ENCODE measurements around the gene ZNF516.

ZNF516 gene

GRCh38 chr18:76468345-76469304 lies 26.4 kb downstream of the ZNF516 start:
- DNase-seq (ENCODE audit: low read depth), result peak; percentile 71

- DNase-seq (ENCODE audit: low read depth), result peak; percentile 56
Observed at GRCh38 chr18:76467371-76468190, 27.5 kb downstream of the ZNF516 start.

- no peak for DNase-seq (ENCODE audit: low read depth)
Observed at GRCh38 chr18:76466410-76466991, 28.5 kb downstream of the ZNF516 start.

DNA sequence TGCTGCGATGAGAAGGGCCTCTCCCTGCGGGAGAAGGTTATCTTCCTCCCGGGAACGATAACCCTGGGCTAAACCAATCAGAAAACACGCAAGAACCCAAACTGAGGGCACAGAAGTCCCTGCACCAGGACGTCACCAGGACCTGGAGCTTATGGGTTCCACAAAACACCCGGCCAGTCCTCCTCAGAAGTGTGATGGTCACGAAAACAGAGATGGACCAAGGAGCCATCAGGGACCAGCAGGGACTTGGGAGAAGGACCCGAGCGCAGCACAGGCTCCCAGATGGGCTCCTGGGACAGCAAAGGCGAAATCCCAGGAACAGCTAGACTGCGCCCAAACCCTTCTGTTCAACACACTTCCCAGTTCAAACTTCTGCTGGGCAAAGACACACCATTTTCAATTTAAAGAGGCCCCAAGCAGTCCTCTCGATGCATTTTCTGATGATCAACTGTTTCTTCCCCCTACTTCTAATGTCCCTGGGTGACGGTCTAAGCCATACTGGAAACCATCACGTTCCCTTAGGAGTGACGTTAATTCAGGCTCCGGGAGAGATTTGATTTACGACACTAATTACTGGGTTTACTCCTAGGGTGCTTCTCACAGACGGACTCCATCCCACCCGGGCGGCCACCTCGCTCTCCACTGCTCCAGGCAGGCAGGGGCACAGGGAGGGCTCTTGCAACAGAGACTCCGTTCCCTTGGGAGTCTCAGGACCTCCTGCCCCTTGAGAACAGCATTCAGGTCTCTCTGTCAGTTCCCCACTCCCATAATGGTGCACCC lies 29.2 kb downstream of the ZNF516 start:
- no peak for DNase-seq (ENCODE audit: low read depth)

DNA sequence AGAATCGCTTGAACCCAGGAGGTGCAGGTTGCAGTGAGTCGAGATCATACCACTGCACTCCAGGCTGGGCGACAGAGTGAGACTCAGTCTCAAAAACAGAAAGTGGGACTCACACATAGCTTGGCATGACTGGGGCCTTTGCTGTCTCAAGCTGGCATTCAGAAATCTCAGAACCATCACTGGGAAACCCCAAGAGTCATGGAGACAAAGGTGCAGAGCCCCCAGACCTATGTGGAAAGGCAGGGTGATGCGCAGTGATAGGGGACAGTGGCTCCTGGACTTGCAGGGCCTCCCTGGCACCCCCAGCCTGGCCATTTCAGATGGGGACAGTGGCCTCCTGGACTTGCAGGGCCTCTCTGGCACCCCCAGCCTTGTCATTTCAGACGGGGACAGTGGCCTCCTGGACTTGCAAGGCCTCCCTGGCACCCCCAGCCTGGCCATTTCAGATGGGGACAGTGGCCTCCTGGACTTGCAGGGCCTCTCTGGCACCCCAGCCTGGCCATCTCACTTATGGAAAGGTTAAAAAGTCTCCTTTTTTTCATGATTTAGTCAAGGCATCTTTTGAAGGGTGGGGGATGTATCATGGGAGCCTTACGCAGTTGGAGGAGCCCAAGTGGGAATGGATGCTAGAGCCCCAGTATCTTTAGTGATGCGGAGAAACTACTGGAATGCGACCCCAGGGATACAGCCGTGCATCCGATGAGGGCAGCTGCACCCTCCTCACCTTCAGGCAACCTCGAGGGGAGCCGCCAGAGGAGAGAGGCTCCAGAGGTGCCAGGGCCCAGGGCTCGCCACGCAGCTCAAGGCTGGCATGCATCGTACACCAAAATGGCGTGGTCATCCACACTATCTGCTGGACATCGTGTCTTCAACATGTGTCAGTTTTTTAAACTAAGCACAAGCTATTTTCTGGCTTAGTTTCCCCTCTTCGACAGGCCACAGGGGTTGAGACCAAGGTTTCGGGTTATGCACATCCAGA lies 30.5 kb downstream of the ZNF516 start:
- DNase-seq (ENCODE audit: low read depth), result no peak

- no peak for DNase-seq (ENCODE audit: low read depth)
Observed at GRCh38 chr18:76463872-76464271, 31.2 kb downstream of the ZNF516 start.

DNA sequence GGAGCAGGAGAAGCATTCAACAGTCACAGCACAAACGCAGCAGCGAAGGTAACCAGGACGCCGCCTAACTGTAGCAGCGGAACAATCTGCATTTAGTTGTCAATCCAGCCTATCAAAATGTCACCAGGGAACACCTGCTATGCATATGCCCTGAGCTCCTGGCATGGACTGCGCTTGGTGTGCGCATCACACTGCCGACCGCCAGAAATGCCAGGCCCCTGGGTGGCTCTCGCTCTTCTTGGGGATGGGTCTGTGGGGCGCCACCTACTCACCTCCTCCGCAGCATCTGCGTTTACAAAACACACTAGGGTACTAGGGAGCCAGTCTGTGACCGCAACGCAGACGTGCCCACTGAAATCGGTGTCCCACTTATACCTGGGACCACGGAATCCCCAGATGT lies 31.7 kb downstream of the ZNF516 start:
- DNase-seq (ENCODE audit: low read depth), result no peak

DNA sequence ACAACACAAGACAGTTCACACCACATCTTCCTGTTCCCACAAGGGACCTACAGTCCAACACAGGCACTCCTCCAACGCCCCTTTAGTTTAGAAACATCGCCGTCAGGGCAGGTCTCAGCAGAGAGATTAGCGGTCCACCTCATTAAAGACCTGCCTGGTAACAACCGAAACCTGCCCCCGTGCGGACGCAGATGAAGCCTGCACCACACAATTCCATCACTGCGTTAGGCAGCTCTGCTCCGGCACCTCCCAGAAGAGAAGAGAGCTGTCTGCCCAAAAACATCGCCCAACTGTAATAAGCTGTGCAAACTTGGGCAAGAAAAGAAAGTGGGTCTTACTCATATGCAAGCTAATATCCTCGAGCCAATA lies 32.7 kb downstream of the ZNF516 start:
- DNase-seq (ENCODE audit: low read depth), result no peak

DNA sequence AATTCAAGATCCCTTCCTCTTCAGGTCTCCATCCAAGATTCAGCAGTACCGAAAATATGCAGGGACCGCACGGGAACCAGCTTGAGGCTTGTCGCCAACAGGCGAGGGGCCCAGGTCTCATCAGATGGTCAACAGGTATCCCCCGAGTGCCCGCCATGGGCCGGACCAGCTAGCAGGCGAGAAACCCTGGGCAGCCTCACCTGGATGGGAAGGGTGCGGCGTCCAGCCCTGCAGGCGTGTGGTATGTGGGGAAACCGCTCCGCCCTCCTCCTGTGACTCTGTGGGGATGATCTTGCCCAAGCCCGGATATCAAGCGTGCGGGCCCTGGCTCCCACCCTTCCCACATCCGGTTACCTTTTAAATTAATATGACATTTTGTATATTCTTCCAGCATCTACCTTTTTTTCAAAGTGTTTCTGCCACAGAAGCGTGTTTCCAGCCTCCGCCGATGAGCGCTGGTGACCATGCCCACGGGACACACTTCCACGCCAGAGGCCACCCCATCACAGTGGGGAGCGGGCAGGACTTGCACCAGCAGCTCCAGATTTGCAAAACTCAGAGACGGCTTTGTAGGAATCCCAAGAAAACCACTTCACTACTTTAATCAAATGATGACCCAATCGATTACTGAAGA lies 33.2 kb downstream of the ZNF516 start:
- DNase-seq (ENCODE audit: low read depth), result no peak

DNA sequence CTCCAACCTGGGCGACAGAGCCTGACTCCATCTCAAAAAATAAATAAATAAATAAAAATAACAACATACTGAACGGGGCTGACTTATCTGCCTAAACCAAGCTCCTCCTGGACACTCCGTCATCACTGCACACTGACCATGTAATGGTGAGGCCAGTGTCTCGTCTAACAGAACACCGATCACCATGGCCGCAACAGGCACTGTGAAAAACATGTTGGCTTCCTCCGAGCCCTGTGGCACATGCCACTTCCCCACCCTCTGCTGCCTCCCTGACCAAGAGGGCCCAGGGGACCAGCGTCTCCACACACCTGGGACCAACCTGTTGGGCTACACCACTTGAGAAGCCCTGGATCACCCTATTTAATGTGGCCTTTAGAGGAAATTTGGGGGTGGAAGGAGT lies 33.9 kb downstream of the ZNF516 start:
- DNase-seq (ENCODE audit: low read depth), result no peak

DNA sequence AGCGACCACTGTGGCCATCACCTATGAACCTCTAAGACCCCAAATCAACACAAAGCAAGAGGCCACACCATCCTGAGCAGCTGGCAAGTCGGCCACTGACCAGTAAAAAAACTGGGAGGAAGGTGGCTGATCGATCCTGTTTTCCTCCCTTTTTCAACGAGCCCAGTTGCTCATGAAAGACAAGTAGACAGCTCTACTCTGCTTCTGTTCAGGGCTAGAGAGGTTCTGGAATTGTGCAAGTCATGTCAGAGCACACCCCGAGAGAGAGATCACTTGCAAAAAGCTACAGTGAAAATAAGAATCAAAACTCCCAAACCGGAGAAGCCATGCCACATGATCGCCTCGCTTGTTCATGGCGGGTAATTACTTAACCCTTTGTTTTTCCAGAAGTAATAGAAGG lies 34.6 kb downstream of the ZNF516 start:
- peak; percentile 28 for DNase-seq (ENCODE audit: low read depth)

- DNase-seq (ENCODE audit: low read depth), result peak; percentile 100
Observed at GRCh38 chr18:76459687-76460350, 35.2 kb downstream of the ZNF516 start.

- no peak for DNase-seq (ENCODE audit: low read depth)
Observed at GRCh38 chr18:76459312-76459686, 35.7 kb downstream of the ZNF516 start.

DNA sequence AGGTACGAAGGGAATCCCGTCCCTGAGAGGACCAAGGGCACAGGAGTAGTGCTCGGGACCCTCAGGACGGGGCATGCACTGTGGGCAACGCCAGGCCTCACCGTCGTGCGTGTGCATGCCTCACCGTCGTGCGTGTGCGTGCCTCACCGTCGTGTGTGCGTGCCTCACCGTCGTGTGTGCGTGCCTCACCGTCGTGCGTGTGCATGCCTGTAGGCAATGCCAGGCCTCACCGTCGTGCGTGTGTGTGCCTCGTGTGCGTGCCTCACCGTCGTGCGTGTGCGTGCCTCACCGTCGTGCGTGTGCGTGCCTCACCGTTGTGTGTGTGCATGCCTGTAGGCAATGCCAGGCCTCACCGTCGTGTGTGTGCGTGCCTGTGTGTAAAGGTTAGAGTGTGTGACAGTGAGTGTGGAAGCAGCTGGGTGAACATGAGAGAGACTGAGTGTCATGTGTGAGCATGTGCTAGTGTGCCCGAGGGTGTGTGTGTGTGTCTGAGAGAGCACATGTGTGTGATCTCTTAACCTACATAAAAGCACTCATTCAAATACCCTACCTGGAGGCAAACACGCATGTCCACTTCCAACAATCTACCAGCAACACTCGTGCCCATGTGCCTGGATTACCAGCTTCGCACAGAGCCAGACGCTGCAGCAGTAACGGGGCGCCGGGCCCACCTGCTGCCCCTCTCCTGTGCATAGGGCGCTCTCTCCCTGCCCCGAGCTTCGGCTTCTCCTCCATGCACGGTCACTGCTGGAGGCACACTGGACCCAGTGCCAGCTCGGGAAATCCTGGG lies 36.3 kb downstream of the ZNF516 start:
- no peak for DNase-seq (ENCODE audit: low read depth)

- DNase-seq (ENCODE audit: low read depth), result no peak
Observed at GRCh38 chr18:76457957-76458356, 37.1 kb downstream of the ZNF516 start.

- peak; percentile 60 for DNase-seq (ENCODE audit: low read depth)
Observed at GRCh38 chr18:76457475-76457874, 37.6 kb downstream of the ZNF516 start.

DNA sequence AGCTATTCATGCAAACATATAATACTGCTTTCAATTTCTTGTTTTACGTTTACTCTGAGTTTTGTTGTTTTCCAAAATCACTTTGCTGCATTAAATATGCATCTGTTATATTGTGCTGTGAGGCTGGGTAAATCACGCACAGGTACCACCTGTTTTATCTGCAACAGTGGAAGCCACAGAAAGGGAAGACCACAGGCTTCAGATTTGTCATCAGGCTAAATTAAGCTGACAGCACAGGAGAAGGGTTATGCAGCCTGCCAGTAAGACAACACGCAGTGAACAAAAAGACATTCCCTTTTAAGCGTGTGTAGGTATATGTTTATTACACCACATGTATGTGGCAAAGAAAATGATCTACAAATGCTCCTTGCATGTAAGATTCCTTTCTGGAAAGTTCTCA lies 38.2 kb downstream of the ZNF516 start:
- no peak for DNase-seq (ENCODE audit: low read depth)

DNA sequence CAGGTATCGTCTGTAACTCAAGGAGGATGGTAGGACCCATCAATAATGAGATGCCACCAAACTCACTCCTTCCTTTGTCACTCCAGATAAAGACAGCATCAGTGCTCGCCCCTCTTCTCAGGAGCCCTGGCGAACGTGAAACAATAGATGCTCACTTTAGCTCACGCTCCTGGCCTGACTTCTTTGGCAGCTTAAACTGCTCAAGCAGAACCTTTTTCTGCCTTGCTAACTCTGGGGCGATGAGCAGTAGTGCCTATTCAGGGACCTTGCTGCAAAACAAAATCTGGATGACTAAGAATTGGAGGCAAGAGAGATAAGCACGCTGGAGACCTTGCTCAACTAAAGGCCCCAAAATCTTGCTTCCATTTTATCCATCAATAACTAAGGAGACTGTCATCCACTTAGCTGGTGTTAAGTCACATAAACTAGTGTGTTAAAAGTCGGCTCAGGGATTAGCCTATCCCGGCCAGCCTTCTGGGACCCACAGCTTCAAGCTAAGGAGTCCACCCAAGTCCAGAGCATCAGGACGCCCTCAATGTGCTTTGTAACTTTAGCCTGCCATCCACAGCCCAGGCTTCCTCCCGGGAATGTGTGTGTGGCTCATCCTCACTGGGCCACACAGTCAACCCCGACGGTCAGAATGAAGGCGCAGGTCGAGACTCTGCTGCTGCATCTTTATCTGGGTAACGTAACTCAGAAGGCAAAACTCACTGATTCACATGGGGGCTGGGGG lies 38.9 kb downstream of the ZNF516 start:
- DNase-seq (ENCODE audit: low read depth), result peak; percentile 32

Measured in EH (cell line).